HG02973 (cell line): ENCODE data around the gene AFF3.

Experiments
- ATAC-seq: cut with Tn5 transposase; IDR thresholded peaks from one replicate; pipeline ENCODE4 v1.9.1; 2021; ENCODE audit warnings: moderate library complexity; ENCODE audit not compliant: unreplicated experiment

Gene AFF3

DNA sequence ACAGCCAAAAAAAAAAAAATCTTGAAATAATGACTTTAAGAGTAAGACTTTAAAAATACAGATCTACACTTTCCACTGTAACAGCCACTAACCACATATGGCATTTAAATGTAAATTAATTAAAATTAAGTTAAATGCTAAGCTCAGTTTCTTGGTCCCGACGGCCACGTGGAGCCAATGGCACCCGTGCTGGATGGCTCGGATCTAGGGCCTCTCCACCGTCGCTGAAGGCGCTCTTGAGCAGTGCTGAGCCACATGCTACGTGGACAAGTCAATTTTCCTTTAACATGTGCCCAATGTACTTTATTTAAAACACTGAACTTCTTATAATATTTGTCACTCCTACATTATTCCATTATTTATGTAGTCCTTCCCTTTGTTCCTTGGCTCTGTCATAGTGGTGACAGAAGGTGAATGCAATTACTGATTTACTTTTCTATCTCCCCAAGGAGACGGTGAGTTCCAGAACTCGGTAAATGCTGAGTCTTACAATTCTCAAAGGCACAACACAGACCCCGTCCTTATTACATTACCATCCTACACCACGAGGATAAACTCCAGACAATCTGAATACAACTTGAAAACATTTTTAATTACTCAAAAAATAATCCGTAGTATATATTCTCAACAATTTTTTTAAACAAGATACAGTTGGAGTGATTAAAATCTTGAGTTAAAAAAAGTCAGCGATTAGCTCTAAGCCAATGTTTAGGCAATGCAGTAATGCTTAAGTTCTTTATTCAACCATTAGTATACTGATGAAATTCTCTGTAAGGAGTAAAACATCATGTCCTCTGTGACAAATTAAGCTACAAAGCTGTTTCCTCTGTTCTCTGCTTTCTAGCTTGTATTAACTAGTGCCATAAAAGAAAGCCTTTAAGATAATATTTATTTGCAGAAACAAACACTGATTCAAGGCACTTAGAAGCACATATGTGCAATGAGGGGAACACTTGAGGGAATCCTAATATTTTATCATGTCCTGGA is 95.1 kb downstream of the AFF3 start:
- ATAC-seq, result no peak

GRCh38 chr2:100045000-100045399 is 97.4 kb downstream of the AFF3 start:
- no peak for ATAC-seq

GRCh38 chr2:100043891-100044255 is 98.5 kb downstream of the AFF3 start:
- ATAC-seq, result no peak

DNA sequence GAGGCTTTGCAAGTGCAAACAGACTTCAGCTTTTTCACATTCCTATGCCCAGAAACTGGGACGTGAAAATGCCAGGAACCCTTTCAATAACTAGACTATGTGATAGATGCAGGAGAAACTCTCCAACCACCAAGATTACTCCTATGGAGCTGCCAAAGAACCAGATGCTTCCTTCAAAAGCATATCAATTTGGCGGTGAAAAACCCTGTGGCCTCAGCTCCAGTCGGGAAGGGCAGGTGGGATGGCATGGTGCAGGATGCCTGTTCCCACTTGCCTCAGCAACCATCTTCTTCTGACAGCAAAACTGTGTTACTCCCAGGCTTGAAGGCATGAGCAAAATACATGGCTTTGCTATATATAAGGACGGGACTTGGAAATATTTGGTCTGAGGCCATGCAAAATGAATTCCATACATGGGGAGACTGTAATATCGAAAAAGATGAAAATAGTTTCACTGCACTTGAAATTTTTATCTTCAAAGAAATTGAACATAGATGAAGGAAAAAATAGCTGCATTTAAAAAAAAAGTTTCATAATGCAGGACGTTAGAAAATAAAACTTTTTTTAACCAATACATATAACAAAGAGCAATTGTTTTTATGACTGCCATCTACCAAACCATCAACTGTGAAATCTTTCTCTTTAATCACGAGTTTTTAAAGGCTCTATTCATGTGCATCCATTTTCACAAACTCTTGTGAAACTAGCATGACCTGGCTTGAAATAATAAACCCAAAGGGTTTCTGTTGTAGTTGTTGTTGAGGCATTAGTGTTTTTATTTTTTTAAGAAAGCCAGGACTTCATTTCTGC is 99.1 kb downstream of the AFF3 start:
- ATAC-seq, result no peak

DNA sequence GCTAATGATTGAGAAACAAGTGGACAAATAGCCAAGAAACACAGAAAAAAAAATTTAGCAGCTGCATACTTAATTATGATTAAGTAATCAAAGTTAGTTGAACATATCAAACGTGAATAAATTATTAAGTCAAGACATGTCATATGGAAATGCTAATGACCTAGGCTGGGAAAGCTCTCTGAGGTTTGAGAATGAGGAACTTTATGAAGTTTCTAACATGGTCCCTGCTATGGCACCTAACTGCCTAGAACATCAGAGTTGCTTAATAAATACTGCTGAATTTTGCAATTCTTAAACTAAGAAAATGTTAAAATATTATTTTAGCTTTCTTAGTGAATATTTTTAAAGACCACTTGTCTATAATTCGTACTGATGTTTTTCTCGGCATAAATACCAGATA is 99.8 kb downstream of the AFF3 start:
- no peak for ATAC-seq

DNA sequence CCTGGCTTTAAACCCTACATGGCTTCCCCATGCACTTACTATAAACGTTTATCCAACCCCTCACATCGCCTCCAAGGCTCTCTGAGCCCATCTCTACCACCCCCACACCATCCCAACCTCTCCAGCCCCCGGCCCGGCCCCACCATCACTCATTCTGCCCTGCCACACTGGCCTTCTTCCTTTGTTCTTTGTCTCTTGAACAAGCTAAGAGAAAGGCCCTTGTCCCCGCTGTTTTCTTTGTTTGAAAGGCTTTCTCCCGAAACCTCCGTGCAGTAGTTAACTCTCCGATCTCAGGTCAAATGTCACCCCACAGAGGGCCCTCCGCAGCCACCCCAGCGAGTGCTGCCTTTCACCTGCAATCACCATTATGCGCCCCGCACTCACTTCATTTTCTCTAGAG is 100.4 kb downstream of the AFF3 start:
- no peak for ATAC-seq

DNA sequence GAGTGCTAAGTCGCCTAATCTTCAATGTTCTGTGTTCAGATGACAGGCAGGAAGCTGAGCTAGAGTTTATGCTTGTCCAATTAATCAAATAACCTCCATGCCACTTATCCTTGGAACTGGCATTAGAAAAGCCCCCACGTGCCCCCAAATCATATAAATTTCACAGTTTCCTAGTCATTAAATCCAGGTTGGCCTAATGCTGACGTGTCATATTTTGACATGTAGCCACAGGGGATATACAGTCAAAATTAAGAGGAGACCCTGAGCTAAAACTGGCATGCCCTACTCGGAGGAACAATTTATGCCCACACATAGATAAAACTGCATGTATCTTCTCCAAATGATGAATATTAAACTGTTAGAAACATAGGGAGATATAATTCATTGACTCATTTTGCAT is 101.0 kb downstream of the AFF3 start:
- ATAC-seq, result no peak

- ATAC-seq, result no peak
Observed at GRCh38 chr2:100040906-100041305, 101.5 kb downstream of the AFF3 start.

DNA sequence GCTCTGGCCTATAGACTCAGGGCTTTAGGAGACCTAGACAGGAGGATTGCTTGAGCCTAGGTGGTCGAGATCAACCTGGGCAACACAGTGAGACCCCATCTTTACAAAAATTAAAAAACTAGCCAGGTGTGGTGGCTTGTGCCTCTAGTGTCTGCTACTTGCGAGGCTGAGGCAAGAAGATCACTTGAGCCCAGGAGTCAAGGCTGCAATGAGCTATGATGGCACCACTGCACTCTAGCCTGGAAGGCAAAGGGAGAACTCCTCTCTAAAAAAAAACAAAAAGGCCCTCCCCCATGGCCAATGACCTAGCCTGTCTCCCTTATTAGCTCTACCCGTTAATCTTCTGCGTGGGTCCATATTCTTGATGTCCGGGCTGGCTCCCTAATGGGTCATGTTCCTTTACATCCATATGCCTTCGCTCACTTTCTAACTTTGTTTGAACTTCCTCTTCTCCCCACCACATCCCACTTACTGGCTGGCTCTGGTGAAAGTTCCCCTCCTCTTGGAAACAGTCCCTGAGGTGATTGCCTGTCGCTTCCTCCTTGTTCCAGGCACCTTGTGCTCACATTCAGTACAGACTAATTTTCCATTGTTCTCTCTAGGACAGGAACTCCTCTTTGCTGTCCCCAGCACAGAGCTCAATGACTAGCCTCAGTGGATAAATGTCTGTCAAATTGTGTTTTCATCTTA is 103.0 kb downstream of the AFF3 start:
- no peak for ATAC-seq

DNA sequence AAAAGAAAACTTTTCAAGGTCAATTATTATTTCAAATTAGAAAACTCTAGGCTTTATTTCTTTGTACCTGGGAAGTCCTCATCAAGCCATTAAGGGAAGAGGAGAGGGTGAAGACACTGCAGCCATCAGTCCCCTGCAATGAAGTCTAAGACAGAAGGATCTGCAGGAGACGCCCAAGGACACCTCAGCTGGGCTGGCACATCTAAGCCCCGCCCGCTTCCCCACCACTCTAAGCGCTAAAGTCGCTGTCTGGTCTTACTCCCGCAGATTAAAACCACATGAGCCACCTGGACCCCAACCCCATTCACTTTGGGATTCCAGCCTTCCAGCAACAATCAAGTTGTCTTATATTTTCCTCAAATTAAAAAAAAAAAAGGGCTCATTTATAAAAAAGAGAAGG is 104.4 kb downstream of the AFF3 start:
- ATAC-seq, result no peak

- ATAC-seq, result no peak
Observed at GRCh38 chr2:100036793-100037192, 105.6 kb downstream of the AFF3 start.

DNA sequence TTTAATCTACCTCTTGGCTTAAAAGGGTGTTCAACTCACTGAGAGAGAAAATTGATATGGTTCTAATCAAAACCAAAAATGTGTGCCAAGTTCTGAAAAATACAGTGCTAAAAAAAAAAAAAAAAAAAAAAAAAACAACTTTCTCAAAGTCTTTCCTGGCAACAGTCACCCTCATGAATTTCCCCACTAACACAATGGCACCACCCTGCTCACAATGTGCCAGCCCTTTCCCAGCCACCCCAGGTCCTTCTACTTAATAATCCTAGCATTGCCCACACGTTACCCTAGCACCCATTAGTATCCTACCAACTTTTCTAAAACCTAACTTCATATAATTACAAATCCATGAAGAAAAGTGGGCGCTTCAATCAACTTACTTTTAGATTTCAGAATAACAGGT is 106.4 kb downstream of the AFF3 start:
- ATAC-seq, result no peak

GRCh38 chr2:100034431-100034830 is 108.0 kb downstream of the AFF3 start:
- ATAC-seq, result no peak

DNA sequence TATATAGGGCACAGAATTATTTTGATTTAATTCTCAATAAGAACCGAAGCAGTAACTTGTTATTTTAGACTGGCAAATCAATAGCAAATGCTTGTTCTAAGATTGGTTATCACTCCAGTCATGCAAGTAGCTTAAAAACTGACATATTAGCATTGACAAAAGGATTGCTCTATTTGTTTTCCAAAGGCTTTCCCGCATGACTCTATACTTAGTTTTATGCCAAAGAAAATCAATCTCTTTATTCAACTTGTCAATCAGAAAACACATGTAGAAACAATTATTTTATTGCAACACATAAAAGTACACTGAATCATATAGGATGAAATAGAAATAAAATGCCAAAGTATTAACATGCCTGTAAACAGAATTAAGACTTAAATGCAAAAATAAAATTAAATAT is 108.4 kb downstream of the AFF3 start:
- no peak for ATAC-seq

- no peak for ATAC-seq
Observed at GRCh38 chr2:100031604-100032003, 110.8 kb downstream of the AFF3 start.

DNA sequence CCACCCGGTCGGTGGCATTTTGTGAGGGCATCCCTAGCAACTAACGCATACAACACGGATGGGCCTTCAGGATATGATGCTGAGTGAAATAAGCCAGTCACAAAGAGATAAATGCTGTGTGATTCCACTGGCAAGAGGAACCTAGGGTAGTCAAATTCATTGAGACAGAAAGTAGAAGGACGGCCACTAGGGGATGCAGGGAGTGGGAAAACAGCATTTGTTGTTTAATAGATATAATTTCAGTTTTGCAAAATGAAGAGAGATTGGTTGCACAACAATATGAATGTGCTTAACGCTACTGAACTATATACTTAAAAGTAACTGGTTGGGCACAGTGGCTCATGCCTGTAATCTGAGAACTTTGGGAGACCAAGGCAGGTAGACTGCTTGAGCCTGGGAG is 112.9 kb downstream of the AFF3 start:
- no peak for ATAC-seq

DNA sequence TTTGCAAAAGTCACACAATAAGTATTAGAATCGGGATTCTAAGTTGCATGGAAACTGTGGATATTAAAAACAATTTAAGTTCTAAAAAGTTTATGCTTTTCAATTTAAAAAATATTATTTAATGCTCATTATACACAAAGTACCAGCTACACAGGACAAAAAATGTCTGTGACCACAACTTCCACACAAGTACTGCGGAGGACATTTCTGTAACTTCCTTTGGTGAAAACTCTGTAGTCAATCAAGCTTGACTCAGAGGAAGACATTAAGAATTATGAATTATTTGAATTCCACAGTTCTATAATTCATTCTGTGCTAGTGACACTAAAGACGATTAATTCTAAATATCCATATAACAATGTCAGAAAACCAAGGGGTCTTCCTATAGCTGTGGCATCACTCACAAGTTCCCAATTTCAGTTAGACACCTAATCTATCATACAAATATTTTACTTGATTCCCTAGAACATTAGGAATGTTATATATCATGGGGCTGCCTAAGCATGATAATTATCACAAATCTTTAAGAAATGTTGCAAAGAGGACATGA is 120.5 kb downstream of the AFF3 start:
- ATAC-seq, result no peak

- no peak for ATAC-seq
Observed at GRCh38 chr2:100019499-100019898, 122.9 kb downstream of the AFF3 start.

GRCh38 chr2:100018341-100019193 is 123.8 kb downstream of the AFF3 start:
- no peak for ATAC-seq

DNA sequence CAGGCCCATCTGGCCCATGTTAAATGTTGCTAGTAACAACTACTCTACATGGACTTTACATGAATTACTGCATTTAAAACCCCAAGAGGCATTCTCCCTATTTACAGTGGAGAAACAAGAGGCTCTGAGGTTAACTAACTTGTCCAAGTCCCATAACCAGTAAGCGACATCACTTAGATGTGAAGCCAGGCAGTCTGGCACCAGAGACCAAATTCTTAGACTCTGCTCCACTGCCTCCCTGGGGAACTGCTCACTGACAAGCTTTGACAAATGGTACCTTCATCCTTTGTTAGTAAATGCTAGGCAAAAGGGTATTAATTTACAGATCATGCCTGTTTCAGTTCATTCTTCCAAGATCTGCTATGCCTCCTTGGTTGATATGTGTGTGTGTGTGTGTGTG is 124.8 kb downstream of the AFF3 start:
- ATAC-seq, result no peak
